Measurements from ENCODE around the gene TGFB2.

GRCh38 chr1:218414060-218414728 lies 69.1 kb downstream of the TGFB2 start:
- no peak for TF ChIP-seq REST (IDR thresholded peaks at IDR 0.05; ENCODE audit: low read depth)
- TF ChIP-seq EZH2 (IDR thresholded peaks at IDR 0.05): no peak
